ENCODE results near the gene AK8.
"Not testable (repeated sequence)": the region's sequence is repeated elsewhere in the genome, so short reads cannot be mapped to it uniquely, and the experiment has no call there.

AK8 gene

DNA sequence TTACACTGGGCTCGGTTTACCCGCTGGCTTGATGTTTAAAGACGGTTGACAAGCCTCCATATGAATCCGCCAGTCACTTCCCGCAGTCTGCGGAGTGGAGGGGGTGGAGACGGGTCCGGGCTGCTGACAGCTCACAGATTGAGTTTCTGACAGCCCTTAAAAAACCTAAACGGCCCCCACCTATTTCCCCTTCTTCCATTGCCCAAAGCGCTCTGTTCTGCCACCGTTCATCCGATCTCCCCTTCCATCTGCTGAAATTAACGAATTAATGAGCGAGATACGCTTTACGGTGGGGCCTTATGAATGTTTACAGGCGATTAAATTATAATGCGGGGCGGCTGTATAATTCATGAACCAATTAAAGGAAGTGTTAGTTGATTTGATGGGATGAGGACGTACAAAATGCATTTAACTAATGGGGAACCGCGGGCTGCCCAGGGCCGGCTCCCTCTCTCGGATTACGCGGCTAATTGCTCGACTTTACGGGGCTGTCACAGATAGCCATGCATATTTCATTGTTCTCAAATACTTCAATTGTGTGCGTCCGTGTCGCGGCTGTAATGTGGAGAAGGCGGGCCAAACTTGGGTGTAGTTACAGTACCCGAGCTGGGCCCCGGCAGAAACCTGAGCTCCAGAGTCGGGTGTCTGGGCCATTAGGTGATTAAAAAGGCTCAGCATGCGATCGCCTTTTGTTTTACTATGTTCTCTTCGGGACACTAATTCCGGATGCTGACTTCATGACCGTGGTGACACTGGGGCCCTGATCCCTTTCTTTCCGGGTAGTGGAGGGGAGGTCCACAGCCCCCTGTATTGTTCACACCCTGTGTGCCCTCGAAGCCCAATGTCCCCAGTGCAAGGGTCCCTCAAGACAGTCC lies 133.0 kb downstream of the AK8 start:
- no peak for DNase-seq (ENCODE audit: low read depth in 2 of 2)

DNA sequence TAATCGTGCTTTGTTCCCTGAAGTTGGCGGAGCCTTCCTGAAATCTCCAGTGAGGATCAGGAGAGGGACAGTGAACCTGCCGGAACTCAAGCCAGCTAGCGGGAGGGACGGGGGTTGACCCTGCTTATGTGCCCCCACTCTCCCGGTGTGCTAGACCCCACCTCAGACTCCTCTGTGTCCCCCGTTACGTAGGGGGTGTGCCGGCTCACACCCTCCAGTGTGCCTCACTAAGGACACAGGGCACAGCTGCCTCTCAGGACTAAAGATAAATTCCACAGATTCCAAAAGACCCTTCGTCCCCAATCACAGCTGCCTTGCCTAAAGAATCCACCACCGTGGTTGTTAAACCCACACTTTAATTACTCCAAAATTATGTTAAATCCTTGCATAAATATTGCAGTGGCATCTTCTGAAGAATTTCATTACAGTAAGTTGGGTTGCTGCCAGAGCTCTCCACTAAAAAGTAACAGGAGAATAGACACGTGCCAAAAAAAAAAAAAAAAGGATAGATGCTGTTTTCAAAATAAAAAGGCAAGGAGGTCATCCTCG lies 134.1 kb downstream of the AK8 start:
- DNase-seq (ENCODE audit: low read depth in 2 of 2): no peak

DNA sequence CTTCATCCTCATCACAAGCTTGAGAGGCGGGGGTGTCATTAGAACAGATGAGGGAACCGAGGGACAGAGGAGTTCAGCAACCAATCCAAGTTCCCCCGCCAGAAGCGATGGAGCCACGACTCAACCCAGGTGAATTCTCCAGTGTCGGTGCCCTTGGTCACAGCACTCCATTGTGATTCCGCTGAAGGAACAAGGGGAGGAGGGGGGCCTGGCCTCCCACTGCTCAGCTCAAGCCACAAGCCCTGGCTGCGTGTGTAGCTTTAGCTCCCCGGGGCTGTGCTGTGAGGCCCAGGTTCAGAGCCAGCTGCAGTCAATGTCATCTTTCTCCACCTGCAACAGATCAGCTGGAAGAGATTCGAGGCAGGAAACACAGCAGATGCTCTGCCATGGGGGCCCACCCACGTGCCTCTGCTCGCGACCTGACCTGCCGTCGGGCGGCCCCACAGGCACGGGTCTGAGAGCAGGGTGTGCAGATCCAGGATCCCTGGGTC lies 135.2 kb downstream of the AK8 start:
- no peak for DNase-seq (ENCODE audit: low read depth in 2 of 2)

DNA sequence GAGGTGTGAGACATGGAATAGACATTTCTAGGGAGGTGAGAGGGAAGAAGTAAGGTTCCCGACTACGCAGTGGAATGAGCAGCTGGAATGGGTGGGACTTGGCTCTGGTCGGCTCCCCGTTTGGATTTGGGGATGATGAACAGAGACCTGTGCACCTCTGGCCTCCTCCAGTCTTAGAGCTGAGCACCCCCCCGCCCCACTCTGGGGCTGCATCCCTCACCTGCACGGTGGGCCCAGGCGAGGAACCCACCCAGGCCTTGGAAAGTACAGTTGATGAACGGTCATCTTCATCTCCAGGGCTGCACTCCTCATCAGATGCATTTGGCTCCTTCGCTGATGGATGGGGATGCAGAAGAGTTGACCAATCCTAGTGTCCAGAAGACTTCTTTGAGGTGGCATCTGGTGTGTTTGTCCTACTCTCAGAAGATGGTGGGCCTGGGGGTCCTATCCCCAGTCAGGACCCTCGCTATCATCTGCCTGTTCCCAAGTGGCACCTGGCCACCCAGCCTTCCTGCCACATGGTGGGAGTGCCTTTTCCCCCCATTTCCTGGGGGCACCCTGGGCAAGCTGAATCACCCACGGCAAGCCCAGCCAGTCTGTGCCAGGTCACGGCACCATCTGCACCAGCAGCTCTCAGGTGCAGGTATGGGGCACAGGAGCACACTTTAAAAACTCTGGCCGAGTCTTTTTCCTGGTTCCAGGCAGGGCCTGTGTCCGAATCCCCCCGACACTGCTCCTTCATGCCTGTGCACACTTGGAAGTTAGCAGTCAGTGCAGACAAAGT lies 137.4 kb downstream of the AK8 start:
- DNase-seq (ENCODE audit: low read depth in 2 of 2): no peak

DNA sequence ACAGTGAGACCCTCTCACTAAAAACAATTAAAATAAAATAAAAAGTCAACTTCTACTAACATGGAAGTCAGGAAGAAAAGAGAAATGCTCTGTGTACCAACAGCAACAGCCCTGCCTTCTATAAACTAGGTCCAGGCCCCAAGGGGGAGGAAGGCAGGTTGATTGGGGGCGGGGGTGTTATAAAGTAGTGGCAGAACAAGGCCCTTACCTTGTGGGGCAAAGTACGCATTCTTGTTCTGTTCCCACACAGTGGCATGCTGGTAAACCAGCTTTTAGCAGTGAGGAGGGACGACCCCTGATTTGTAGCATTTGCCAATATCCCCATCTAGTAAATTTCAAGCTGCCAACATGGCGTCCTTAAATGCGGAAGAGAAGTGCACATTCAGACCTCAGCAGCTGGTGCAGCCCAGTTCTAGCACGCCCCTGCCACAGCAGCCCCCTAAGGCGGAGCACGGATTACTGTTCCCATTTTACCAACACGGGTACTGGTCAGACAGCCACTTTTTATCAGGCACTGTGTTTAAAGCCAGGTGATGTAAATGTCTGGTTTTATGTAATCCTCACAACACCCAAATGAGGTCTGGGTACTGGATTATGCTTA lies 138.3 kb downstream of the AK8 start:
- DNase-seq (ENCODE audit: low read depth in 2 of 2): no peak

DNA sequence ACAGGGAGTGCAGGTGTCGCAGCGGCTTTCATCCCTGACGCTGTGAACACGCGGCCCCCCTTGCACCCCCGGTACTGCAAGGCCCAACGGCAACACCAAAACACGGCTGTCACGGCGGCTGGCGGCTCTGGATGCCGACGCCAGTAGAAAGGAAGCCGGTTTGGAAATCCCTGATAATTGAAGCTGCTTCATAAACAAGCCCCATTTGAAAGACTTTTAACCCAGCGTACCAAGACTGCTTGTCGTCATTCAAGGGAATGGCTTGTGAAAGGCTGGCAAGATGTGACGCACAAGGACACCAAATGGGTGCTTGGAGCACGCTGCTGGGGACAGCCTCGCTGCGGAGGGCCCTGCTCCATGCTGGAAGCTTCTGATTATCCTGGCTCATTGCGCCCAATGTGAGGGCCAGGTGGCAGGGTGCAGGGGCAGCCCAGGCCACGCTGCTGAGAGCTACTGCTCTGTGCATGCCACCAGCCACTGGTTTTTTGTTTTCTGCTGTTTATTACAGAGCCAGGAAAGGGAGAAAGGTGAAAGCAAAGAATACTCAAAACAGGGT lies 144.7 kb downstream of the AK8 start:
- DNase-seq (ENCODE audit: low read depth in 2 of 2): no peak

DNA sequence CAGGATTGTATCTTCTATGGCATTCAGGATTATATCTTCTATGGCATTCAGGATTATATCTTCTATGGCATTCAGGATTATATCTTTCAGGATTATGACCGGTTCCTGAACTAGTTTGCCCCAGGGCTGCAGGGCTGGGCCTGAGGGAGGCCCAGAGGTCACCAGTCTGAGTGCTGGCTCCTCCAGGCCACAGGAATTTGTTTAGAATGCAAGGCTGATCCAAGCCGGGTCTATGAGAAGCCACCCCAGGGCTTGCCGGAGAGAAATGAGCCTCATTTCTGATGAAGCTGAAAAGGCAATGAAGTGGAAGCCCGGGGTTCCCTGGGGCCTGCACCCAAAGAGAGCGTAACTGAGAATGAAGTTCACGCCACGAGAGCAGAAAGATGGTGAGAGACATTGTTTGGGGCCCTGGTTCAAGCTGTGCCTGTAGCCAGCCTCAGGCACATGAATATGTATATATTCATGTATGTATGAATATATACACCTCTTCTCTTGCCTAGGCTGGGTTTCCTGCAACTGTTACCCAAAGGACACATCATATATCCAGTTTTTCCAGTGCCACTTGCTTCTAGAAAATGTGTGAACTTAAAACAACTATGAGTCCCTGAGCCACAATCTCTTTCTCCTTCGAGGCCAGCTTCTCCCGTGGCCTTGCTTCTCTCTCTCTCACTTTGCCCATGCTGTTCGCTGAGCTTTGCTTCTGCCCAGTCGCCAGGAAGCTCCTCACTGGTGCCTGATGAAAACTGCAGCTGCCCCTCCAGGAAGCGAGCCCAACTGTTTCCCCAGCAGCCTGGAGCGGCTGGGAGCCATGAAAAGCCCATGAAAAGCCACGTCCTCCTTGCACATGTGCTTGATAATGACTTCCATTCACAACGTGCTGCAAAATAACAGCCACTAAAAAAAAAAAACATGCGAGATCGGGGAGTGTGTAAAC lies 145.5 kb downstream of the AK8 start:
- DNase-seq (ENCODE audit: low read depth in 2 of 2): no peak

DNA sequence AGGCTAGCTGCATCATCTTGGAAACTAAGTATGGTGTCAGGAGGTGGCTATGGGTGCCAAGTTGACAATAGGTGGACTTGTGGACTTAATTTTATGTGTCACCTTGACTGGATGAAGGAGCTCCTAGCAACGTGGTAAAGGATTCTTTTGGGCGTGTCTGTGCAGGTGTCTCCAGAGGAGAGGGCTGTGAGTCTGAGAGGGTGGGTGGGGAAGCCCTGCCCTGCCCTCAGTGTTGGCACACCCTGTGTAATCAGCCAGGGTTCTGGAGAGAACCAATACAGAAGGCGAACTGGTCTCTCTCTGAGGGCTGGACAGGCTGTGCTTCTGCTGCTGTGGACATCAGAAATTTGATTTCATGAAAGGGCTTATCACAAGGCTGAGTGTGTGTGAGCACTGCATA lies 146.9 kb downstream of the AK8 start:
- DNase-seq (ENCODE audit: low read depth in 2 of 2): no peak

DNA sequence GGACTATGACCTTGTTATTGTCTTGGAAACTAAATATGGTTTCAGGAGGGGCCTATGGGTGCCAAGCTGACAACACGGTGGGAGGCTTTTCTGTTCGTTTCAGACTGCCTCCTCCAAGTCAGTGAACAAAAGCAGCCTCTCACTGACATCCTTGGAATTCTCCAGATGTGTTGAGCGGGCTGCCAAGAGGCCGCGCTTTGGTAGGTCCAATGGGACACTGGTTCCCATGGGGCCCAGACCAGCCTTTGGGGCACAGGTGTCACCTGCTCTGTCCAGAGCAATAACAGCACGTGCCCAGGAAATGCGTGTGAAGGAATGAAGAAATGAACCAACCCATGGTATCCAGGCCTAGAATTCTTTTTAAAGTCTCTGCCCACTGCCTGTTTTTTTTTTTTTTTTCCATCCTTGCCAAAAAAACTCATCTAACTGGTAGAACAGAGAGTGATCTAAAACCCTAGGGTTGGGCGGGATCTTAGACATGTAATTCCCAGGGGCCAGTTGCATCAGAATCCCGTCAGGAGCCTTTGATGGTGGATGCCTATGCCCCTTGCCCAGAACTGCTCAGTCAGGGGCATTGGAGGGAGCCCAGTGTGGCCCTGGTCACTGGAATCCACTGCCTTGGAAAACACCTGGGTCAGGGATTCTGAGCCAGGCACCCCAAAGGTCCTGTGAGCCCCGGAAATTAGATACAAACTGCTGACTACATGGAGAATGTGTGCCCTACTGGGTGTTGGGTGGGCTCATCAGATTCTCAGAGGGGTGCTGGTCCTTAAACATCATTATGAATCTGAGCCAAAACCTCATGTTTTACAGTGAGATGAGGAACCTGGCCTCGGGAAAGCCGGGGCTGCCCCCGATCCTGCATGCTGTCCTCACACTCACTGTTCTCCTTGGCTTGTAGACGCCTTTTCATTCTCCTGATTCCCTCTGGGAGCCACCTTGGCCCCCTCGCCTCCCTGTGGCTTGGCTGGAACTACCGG lies 147.7 kb downstream of the AK8 start:
- no peak for DNase-seq (ENCODE audit: low read depth in 2 of 2)

DNA sequence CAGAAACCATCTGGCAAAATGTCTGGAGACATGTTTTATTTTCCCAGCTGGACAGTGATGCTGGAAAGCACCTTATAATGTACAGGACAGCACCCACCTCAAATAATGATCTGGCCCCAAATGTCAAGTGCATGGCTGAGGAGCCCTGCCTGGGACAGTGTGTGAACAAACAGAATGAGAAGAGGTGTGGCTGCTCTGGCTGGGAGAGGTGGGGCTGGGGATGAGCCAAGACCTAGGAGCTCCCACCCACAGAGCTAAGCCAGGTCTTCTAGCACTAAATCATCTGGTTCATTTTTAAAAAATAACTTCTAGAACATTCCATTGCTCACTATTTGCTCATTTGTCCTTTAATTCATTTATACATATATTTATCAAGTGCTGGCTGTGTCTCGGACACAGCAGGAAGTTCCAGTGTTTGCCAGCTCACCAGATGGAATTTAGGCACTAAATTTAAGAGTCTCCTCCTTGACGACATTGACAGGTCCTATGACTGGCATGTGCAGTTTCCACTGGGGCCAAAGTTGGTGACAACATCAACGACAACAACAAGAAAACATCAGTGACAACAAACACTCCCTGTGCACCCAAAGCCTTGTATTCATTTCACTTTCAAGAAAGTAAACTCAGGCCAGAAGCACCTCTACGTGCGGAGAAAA lies 148.7 kb downstream of the AK8 start:
- no peak for DNase-seq (ENCODE audit: low read depth in 2 of 2)

DNA sequence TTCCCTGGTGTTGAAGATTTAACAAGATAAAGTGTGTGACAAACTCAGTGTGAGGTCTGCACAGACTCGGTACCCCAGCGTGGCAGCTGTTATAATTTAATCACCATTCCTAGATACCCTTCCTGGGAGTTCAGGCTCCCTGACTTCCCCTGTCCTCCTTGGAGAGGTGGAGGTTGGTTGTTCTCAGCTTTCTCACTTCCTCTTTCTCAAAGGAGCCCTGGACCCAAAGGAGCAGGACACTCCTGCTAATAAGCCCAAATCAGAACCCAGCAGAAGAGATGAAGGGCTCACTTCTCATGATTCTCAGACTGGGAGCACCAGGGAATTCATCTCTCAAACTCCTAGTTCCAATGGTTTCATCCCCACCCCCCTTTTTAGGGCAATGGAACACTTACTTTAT lies 149.6 kb downstream of the AK8 start:
- no peak for DNase-seq (ENCODE audit: low read depth in 2 of 2)

DNA sequence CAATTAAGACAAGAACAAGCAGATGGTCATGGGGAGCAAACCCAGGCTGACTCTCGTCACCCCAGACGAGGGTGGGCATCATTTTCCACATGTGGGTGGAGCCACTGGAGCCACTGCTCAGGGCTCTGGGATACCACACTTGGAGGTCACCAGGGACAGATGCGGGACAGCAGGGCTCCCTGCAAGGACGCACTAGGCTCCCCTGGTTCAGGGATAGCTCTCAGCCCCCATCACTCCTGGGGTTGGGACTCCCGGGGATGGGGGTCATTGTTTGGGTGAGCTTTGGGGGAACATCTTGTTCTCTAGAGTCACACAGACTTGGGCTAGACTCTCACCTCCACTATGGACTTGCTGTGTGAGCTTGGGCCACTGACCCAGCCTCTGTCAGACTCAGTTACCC lies 150.0 kb downstream of the AK8 start:
- DNase-seq (ENCODE audit: low read depth in 2 of 2): no peak

DNA sequence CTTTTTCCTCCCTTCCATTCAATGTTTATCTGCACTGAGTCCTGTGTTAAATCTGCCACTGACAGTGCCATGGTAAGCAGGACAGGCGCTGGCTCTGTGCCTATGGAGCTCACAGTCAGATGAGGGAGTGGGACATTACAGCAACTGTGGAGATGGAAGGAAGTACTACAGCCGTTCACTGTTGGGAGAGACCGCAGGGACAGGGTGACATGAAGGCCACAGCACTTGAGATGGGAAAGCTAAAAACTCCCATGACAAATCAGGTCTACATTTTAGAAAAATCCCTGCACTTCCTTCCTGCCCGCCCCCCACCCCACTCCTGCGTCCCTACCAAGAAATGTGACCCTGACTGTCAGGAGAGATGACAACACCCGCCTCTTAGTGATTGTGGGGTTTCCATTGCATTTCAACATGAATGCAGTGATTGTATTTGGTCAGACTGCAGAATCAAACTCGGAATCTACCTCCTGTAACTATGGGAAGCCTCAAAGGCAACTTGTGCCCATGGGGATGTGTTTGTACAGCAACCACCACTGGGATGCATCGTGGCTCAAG lies 151.4 kb downstream of the AK8 start:
- no peak for DNase-seq (ENCODE audit: low read depth in 2 of 2)

DNA sequence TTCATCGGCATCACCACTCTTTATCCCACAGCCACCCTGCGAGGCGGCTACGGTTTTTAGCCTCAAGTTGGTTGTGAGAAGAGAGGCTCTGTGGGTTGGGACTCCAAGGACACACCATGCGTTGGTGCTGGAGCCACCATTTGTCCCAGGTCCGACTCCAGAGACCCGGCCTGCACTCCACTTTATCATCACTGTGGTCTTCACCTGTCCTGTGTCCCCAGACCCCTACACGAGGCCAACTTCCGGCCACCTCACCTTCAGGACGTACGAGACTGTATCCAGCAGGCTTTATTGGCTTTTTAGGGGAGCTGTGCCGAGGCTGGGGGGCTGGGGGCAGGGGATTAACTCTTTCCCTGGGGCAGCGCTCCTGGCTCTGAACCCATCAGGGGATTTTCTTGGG lies 152.8 kb downstream of the AK8 start:
- no peak for DNase-seq (ENCODE audit: low read depth in 2 of 2)

DNA sequence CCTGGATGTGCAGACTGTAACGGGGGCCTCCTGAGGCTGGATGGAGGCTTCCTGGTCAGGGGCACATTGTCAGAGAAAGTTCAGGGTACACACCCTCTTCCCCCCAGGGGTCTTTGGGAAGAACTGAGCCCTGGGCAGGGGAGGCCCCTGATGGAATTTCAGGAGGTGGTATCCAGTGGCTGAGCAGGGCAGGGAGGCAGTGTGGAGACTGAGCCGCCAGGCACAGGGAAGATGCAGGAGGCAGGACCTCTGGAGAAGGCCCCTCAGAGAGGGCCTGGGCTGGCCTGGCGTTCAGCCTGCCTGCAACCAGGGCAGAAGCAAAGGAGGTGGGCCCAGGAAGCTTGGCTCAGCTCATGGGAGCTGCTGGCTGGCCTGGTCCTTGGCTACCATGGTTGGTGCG lies 154.3 kb downstream of the AK8 start:
- DNase-seq (ENCODE audit: low read depth in 2 of 2): no peak

DNA sequence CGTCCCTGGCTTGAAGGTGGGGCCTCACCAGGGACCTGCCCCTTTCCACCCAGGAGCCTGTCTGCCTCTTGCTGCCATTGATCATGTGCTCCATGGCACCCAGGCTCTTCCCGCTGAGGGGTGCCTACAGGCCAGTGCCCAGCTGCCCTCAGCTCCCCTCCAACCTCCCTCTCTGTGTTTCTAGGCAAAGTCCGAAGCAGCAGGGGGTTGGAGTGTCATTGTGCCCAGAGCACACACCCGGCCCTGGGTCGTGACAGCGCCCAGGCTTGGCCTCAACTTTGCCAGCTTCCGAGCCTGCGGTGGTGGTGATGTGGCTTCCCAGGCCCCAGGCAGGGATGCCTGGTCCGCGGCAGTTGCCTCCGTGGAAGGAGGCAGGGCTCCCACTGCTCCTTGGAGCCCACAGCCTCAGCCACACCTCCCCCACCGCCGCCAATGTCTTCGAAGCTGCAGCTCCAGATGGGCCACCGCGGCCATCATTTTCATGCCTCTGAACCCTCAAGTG lies 155.5 kb downstream of the AK8 start:
- no peak for DNase-seq (ENCODE audit: low read depth in 2 of 2)

DNA sequence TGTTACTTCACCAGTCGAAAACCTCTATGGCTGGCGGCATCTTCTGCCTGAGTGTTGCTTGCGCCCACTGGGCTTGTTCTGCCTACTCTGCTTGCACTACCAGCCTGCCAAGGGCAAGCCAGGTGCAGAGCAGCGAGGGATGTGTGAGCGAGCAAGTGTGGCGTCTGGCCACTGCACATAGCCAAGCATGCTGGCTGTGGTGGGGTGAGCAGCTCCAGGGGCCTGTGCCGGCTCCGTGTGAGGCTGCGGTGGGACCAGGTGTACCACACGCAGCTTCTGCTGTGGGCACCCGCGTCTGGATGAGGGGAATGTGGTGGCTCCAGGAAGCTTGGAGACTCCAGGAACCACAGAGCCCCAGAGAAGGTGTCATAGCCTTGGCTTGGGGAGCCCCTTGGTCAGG lies 156.4 kb downstream of the AK8 start:
- DNase-seq (ENCODE audit: low read depth in 2 of 2): no peak

DNA sequence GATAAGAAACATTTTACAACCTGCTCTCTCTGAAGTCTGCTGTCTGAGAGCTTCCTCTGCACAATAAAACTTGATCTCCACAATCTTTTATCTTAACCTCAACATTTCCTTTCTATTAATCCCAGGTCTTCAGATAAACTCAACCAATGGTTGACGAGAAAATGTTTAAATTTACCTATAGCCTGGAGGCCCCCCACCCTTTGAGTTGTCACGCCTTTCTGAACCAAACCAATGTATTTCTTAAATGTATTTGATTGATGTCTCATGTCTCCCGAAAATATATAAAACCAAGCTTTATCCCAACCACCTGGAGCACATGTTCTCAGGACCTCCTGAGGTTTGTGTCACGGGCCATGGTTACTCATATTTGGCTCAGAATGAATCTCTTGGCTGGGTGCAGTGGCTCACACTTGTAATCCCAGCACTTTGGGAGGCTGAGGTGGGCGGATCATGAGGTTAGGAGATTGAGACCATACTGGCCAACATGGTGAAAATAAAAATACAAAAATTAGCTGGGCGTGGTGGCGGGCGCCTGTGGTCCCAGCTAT lies 159.6 kb downstream of the AK8 start:
- not testable (repeated sequence) for DNase-seq (ENCODE audit: low read depth in 2 of 2)

Measured in fibroblast of skin of left biceps (primary cell).